ENCODE measurements around the gene VARS1.

The VARS1 gene

GRCh38 chr6:31778999-31779885 lies 16.3 kb downstream of the VARS1 start:
- TF ChIP-seq CTCF (IDR thresholded peaks at IDR 0.05) = no peak
- Mint-ChIP-seq H3K36me3 (ENCODE audit: low read depth) (peaks cover 15% of the 10 kb centered on the region), H3K27me3 (ENCODE audit: low read depth, poor library complexity) (no peaks in the 10 kb centered on the region), H3K4me1 (peaks cover 27% of the 10 kb centered on the region), H3K4me3 (no peak overlapping the region), H3K27ac (no peak overlapping the region), H3K9me3 (no peaks in the 10 kb centered on the region)
- DNase-seq = no peak

- Mint-ChIP-seq H3K9me3 (no peaks in the 10 kb centered on the region), H3K27ac (no peak overlapping the region), H3K27me3 (ENCODE audit: low read depth, poor library complexity) (no peaks in the 10 kb centered on the region), H3K36me3 (ENCODE audit: low read depth) (peaks cover 11% of the 10 kb centered on the region), H3K4me1 (peaks cover 27% of the 10 kb centered on the region), H3K4me3 (no peak overlapping the region)
- no peak for TF ChIP-seq CTCF (IDR thresholded peaks at IDR 0.05)
- no peak for DNase-seq
These were observed 17.4 kb downstream of the VARS1 start for GRCh38 chr6:31778193-31778592.

- Mint-ChIP-seq H3K9me3 (no peaks in the 10 kb centered on the region), H3K4me3 (no peak overlapping the region), H3K27me3 (ENCODE audit: low read depth, poor library complexity) (no peaks in the 10 kb centered on the region), H3K4me1 (peaks cover 27% of the 10 kb centered on the region), H3K27ac (no peak overlapping the region), H3K36me3 (ENCODE audit: low read depth) (peaks cover 6% of the 10 kb centered on the region)
- no peak for DNase-seq
- TF ChIP-seq CTCF (IDR thresholded peaks at IDR 0.05) = no peak
These were observed 17.9 kb downstream of the VARS1 start for GRCh38 chr6:31777667-31778050.

GRCh38 chr6:31776989-31777666 lies 18.4 kb downstream of the VARS1 start, which contains the start of gene VWA7:
Gene VWA7 (minus strand): TSS chr6:31777328. CDS start chr6:31776779, 549 bp downstream.
- Mint-ChIP-seq H3K9me3 (no peaks in the 10 kb centered on the region), H3K27ac (no peak within 1 kb of the TSS), H3K36me3 (ENCODE audit: low read depth) (peaks cover 5% of the 10 kb centered on the region), H3K27me3 (ENCODE audit: low read depth, poor library complexity) (no peaks in the 10 kb centered on the region), H3K4me3 (no peak within 1 kb of the TSS), H3K4me1 (peaks cover 27% of the 10 kb centered on the region)
- peak; percentile 60 for DNase-seq
- no peak for TF ChIP-seq CTCF (IDR thresholded peaks at IDR 0.05)

- TF ChIP-seq CTCF (IDR thresholded peaks at IDR 0.05) = no peak
- Mint-ChIP-seq H3K4me1 (peaks cover 27% of the 10 kb centered on the region), H3K27me3 (ENCODE audit: low read depth, poor library complexity) (no peaks in the 10 kb centered on the region), H3K36me3 (ENCODE audit: low read depth) (peaks cover 5% of the 10 kb centered on the region), H3K27ac (no peak overlapping the region), H3K4me3 (no peak overlapping the region), H3K9me3 (no peaks in the 10 kb centered on the region)
- peak; percentile 33 for DNase-seq
These were observed 19.0 kb downstream of the VARS1 start for GRCh38 chr6:31776485-31776988.
